Left ventricle myocardium inferior (tissue), 1 donor: Measurements from ENCODE around the gene LRRC45. TPM values are rescaled to one million over a fixed set of nuclear protein-coding genes. Genes with fewer than 3 reads are reported as not detected.

Experiments used
- DNase-seq: peaks from one replicate; pipeline ENCODE4 v3.0.0-alpha.2; 2020
- H3K27ac ChIP-seq: fragments of 200-600 bp; replicated peaks from 2 replicates; pipeline ENCODE4 v1.8.0; 2021
- H3K27me3 ChIP-seq: fragments of 200-600 bp; 2 replicates; pipeline ENCODE4 v1.8.0; 2021; ENCODE audit warnings: low read depth
- H3K36me3 ChIP-seq: fragments of 200-600 bp; 2 replicates; pipeline ENCODE4 v1.8.0; 2021
- H3K4me1 ChIP-seq: fragments of 200-600 bp; 2 replicates; pipeline ENCODE4 v1.8.0; 2021
- H3K4me3 ChIP-seq: fragments of 200-600 bp; 2 replicates; pipeline ENCODE4 v1.8.0; 2021; ENCODE audit warnings: mild to moderate bottlenecking, moderate library complexity
- H3K9me3 ChIP-seq: fragments of 200-600 bp; replicated peaks from 2 replicates; pipeline ENCODE4 v1.8.0; 2021
- intact Hi-C: fragments of 100-400 bp; cut with micrococcal nuclease; formaldehyde crosslinking; loops from one replicate; pipeline ENCODE4 v1.11.0; 2022
- total RNA-seq: library from RNA; stranded (reverse); fragmentation: NEBNext Ultra II Directional; extraction: Animal tissue kit (Norgen Biotek cat#: 25700); gene quantifications from one replicate; pipeline ENCODE4 v1.2.1, GENCODE V29; 2021
- TF ChIP-seq, protein P1 (sequence below): fragments of 200-600 bp; IDR thresholded peaks from 2 replicates; pipeline ENCODE4 v1.8.0; 2021; ENCODE audit warnings: antibody characterized with exemption, mild to moderate bottlenecking, borderline replicate concordance
- donor health status: DM: no; HTN: yes; CAD: no; lungs with severe emphysema.

LRRC45 gene
- total RNA-seq, 1 donor from 2014 or later, result 4.3 TPM

DNA sequence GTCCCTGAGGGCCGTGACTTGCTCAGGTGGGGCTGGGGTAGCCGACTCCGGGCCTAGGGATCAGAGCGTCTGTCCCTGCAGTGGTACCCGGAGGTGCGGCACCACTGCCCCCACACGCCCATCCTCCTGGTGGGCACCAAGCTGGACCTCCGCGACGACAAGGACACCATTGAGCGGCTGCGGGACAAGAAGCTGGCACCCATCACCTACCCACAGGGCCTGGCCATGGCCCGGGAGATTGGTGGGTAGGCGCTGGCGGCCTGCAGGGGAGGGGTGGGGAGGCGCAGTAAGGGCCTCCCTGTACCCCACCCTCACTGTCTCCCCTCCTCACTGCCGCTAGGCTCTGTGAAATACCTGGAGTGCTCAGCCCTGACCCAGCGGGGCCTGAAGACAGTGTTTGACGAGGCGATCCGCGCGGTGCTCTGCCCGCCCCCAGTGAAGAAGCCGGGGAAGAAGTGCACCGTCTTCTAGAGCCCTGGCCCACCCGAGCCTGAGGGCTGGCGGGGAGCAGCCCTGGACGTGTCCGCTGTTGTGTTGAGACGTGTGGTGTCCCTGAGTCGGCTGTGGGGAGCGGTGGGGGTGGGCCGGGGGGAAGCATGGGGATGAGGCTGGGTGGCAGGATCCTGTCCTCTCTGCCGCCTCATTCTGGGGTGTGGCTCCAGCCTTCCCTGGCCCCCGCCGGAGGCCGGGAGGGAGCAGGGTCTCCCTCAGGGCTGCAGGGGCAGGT lies 10.4 kb downstream of the LRRC45 start:
- Histone ChIP-seq H3K4me1 (peaks cover 52% of the 10 kb centered on the region), H3K9me3 (no peaks in the 10 kb centered on the region), H3K4me3 (no peak overlapping the region), H3K27me3 (peaks cover 9% of the 10 kb centered on the region), H3K36me3 (no peaks in the 10 kb centered on the region), H3K27ac (no peak overlapping the region)
- intact Hi-C loops, result loop anchor here (5.0 kb wide), 1 partner anchor 114 kb away; no protein-coding TSS in a partner anchor
- DNase-seq, result no peak
- TF ChIP-seq, protein P1, sequence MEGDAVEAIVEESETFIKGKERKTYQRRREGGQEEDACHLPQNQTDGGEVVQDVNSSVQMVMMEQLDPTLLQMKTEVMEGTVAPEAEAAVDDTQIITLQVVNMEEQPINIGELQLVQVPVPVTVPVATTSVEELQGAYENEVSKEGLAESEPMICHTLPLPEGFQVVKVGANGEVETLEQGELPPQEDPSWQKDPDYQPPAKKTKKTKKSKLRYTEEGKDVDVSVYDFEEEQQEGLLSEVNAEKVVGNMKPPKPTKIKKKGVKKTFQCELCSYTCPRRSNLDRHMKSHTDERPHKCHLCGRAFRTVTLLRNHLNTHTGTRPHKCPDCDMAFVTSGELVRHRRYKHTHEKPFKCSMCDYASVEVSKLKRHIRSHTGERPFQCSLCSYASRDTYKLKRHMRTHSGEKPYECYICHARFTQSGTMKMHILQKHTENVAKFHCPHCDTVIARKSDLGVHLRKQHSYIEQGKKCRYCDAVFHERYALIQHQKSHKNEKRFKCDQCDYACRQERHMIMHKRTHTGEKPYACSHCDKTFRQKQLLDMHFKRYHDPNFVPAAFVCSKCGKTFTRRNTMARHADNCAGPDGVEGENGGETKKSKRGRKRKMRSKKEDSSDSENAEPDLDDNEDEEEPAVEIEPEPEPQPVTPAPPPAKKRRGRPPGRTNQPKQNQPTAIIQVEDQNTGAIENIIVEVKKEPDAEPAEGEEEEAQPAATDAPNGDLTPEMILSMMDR, result no peak

DNA sequence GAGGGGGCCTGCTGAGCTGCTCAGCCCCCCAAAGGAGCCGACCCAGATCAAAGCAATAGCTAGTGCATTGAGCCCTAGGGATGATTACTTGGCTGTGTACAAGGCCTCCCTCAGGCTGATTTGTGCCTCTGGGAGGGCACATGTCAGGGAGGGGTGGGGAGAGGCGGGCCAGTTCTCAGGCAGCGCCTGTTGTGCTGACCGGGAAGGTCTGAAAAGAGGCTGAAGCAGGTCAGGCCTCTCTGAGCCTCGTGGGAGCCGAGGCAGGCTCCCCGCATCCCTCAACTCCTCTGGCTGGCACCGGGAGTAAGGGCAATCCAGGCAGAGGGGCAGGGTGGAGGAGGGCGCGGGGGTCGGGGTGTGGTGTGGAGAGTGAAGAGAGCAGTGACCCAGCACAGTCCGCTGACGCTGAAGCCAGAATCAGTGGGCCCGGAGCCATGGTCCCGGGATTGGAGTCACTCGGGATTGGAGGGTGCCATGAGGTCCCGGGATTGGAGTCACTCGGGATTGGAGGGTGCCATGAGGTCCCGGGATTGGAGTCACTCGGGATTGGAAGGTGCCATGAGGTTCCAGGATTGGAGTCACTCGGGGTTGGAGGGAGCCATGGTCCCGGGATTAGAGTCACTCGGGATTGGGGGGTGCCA lies 11.4 kb downstream of the LRRC45 start:
- no peaks in the 10 kb centered on the region for H3K9me3 ChIP-seq
- peaks cover 9% of the 10 kb centered on the region for H3K27me3 ChIP-seq
- H3K4me1 ChIP-seq, result peaks cover 46% of the 10 kb centered on the region
- H3K36me3 ChIP-seq, result no peaks in the 10 kb centered on the region
- intact Hi-C loops, result loop anchor here (5.0 kb wide), 1 partner anchor 113 kb away; no protein-coding TSS in a partner anchor
- no peak overlapping the region for H3K4me3 ChIP-seq
- H3K27ac ChIP-seq, result no peak overlapping the region
- no peak for DNase-seq
- TF ChIP-seq, protein P1, result no peak

DNA sequence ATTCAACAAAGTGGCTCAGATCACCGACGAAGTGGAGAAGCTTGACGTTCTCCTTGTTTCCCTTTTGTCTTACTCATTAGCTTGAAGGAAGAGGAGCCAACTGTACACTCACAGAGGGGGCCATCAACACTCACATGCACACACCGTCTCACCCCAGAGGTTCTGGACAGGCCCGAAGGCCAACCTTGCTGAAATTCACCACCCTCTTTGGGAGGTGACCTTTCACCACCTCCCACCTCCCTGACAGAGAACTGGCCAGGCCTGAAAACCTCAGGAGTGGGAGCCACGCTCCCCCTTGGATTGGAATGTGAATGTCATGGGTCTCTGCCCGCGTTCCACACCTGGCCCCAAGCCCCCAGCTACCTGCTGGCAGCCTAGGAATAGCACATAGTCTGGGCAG lies 12.4 kb downstream of the LRRC45 start:
- intact Hi-C loops, result no loop called here
- TF ChIP-seq, protein P1, result no peak
- Histone ChIP-seq H3K36me3 (no peaks in the 10 kb centered on the region), H3K4me3 (no peak overlapping the region), H3K27me3 (peaks cover 9% of the 10 kb centered on the region), H3K27ac (no peak overlapping the region), H3K4me1 (peaks cover 36% of the 10 kb centered on the region), H3K9me3 (no peaks in the 10 kb centered on the region)
- DNase-seq, result no peak

DNA sequence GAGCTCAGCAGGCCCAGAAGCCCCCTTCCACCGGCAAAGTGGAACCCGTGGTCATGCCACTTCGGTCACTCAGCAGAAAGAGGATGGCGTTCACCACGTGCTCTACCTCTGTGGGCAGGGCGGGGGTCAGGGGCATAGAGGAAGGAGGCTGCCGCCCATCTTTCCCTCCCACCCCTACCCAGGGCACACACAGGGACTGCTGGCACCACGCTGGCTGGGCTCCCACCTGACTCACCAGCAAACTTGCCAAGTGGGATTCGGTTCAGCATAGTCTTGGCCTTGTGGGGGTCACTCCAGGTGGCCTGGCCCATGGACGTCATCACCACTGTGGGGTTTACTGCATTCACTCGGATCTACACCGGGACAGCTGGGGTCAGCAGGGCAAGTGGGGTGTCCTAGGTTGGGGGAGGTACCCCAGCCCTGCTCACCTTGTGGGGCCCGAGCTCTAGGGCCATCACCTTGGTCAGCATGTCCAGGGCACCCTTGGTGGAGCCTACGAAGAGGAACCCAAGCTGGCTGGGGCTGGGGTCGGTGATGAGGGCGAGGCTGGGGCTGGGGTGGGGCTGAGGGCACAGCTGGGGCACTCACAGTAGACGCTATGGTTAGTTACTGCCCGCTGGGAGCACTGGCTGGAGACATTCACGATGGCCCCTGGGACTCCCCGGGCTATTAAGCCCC lies 13.0 kb downstream of the LRRC45 start:
- TF ChIP-seq, protein P1, result no peak
- peaks cover 9% of the 10 kb centered on the region for H3K27me3 ChIP-seq
- peak overlapping the region; percentile 96 for H3K27ac ChIP-seq
- no peaks in the 10 kb centered on the region for H3K9me3 ChIP-seq
- no peak for DNase-seq
- intact Hi-C loops, result no loop called here
- H3K4me3 ChIP-seq, result peak overlapping the region; percentile 83
- peaks cover 29% of the 10 kb centered on the region for H3K4me1 ChIP-seq
- H3K36me3 ChIP-seq, result no peaks in the 10 kb centered on the region

DNA sequence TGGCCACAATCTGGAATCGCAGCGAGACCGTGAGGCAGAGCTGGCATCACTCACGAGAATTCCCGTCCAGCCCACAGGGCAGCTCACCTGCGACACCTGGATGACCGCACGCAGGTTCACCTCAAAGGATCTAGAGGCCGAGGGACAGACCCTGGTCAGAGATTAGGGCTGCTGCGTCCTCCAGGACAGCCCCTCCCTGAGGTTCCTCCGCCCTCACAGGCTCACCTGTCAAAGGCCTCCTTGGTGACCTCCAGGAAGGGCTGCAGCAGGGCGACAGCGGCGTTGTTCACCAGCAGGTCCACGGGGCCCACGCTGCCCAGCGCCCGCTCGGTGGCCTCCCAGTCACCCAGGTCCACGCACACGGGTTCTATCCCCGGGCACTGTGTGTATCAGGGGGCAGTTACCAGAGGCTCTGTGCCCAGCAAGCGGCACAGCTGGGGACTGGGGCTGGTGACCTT lies 13.6 kb downstream of the LRRC45 start:
- no peaks in the 10 kb centered on the region for H3K9me3 ChIP-seq
- intact Hi-C loops, result no loop called here
- H3K4me1 ChIP-seq, result peaks cover 28% of the 10 kb centered on the region
- peak overlapping the region; percentile 83 for H3K4me3 ChIP-seq
- H3K27ac ChIP-seq, result peak overlapping the region; percentile 96
- H3K36me3 ChIP-seq, result no peaks in the 10 kb centered on the region
- TF ChIP-seq, protein P1, result no peak
- peaks cover 9% of the 10 kb centered on the region for H3K27me3 ChIP-seq
- no peak for DNase-seq
